ENCODE data around the gene STXBP6.
"Not testable (repeated sequence)": the region's sequence is repeated elsewhere in the genome, so short reads cannot be mapped to it uniquely, and the experiment has no call there.

The STXBP6 gene

GRCh38 chr14:24956104-24956503 lies 93.8 kb downstream of the STXBP6 start:
- no peak for DNase-seq (ENCODE audit: low read depth, low spot score)

- no peak for DNase-seq (ENCODE audit: low read depth, low spot score)
Measured at GRCh38 chr14:24954700-24955037, 95.3 kb downstream of the STXBP6 start.

GRCh38 chr14:24954037-24954699 lies 95.8 kb downstream of the STXBP6 start:
- no peak for DNase-seq (ENCODE audit: low read depth, low spot score)

- no peak for DNase-seq (ENCODE audit: low read depth, low spot score)
Measured at GRCh38 chr14:24952851-24953666, 96.9 kb downstream of the STXBP6 start.

GRCh38 chr14:24948261-24948847 lies 101.6 kb downstream of the STXBP6 start:
- DNase-seq (ENCODE audit: low read depth, low spot score): no peak

GRCh38 chr14:24947131-24947530 lies 102.8 kb downstream of the STXBP6 start:
- DNase-seq (ENCODE audit: low read depth, low spot score): no peak

- DNase-seq (ENCODE audit: low read depth, low spot score): no peak
Measured at GRCh38 chr14:24944800-24945199, 105.1 kb downstream of the STXBP6 start.

GRCh38 chr14:24943024-24943423 lies 106.9 kb downstream of the STXBP6 start:
- no peak for DNase-seq (ENCODE audit: low read depth, low spot score)

GRCh38 chr14:24941719-24942118 lies 108.2 kb downstream of the STXBP6 start:
- no peak for DNase-seq (ENCODE audit: low read depth, low spot score)

GRCh38 chr14:24940213-24940783 lies 109.6 kb downstream of the STXBP6 start:
- DNase-seq (ENCODE audit: low read depth, low spot score): no peak

- DNase-seq (ENCODE audit: low read depth, low spot score): no peak
Measured at GRCh38 chr14:24938593-24938992, 111.4 kb downstream of the STXBP6 start.

GRCh38 chr14:24937300-24937699 lies 112.6 kb downstream of the STXBP6 start:
- no peak for DNase-seq (ENCODE audit: low read depth, low spot score)

- not testable (repeated sequence) for DNase-seq (ENCODE audit: low read depth, low spot score)
Measured at GRCh38 chr14:24936773-24937172, 113.2 kb downstream of the STXBP6 start.

GRCh38 chr14:24935796-24936195 lies 114.2 kb downstream of the STXBP6 start:
- DNase-seq (ENCODE audit: low read depth, low spot score): no peak

GRCh38 chr14:24928386-24928900 lies 121.5 kb downstream of the STXBP6 start:
- no peak for DNase-seq (ENCODE audit: low read depth, low spot score)

- no peak for DNase-seq (ENCODE audit: low read depth, low spot score)
Measured at GRCh38 chr14:24927809-24928208, 122.1 kb downstream of the STXBP6 start.

- no peak for DNase-seq (ENCODE audit: low read depth, low spot score)
Measured at GRCh38 chr14:24925771-24926374, 124.1 kb downstream of the STXBP6 start.

GRCh38 chr14:24924544-24924943 lies 125.4 kb downstream of the STXBP6 start:
- DNase-seq (ENCODE audit: low read depth, low spot score): no peak

GRCh38 chr14:24921903-24922302 lies 128.0 kb downstream of the STXBP6 start:
- DNase-seq (ENCODE audit: low read depth, low spot score): no peak

GRCh38 chr14:24920265-24921075 lies 129.5 kb downstream of the STXBP6 start:
- DNase-seq (ENCODE audit: low read depth, low spot score): no peak

GRCh38 chr14:24918822-24919221 lies 131.1 kb downstream of the STXBP6 start:
- no peak for DNase-seq (ENCODE audit: low read depth, low spot score)

Measured in smooth muscle cell of the brain vasculature (primary cell).